GM12892 (cell line): ENCODE results near the gene STIMATE.

Experiments
- POLR2A ChIP-seq: IDR thresholded peaks from 2 replicates; pipeline ENCODE4 v1.6.1; 2011; ENCODE audit warnings: low read depth, low read length, control low read depth
- POLR2AphosphoS5 ChIP-seq: IDR thresholded peaks from 2 replicates; pipeline ENCODE4 v1.6.1; 2011; ENCODE audit warnings: low read depth, low read length, control low read depth
- TAF1 ChIP-seq: IDR thresholded peaks from 2 replicates; pipeline ENCODE4 v1.6.1; 2011; ENCODE audit warnings: low read depth, mild to moderate bottlenecking, control low read depth, low read length, borderline replicate concordance

- TF ChIP-seq POLR2A = no peak
- TF ChIP-seq POLR2AphosphoS5 = no peak
- TF ChIP-seq TAF1 = no peak
Measured at GRCh38 chr3:52842424-52842823, 54.9 kb downstream of the STIMATE start.
